ENCODE data around the gene PEX16. TPM values are rescaled to one million over a fixed set of nuclear protein-coding genes. Genes with fewer than 3 reads are reported as not detected.

PEX16 gene
- total RNA-seq, 1 donor from 2014 or later = 22.7 TPM

GRCh38 chr11:45942381-45942780 is 24.7 kb upstream of the PEX16 start:
- H3K36me3 ChIP-seq = peaks cover 85% of the 10 kb centered on the region
- intact Hi-C loops (cut with DNase I) = no loop called here

GRCh38 chr11:45941285-45941684 is 23.6 kb upstream of the PEX16 start:
- ATAC-seq = no peak
- no peak for DNase-seq
- peaks cover 85% of the 10 kb centered on the region for H3K36me3 ChIP-seq
- H3K4me1 ChIP-seq = no peaks in the 10 kb centered on the region
- H3K27me3 ChIP-seq (ENCODE audit: low read depth) = no peaks in the 10 kb centered on the region
- no peak overlapping the region for H3K27ac ChIP-seq
- intact Hi-C loops (cut with DNase I) = no loop called here
- no peak overlapping the region for H3K4me3 ChIP-seq
- TF ChIP-seq CTCF (IDR thresholded peaks at IDR 0.05) = no peak
- H3K9me3 ChIP-seq = no peaks in the 10 kb centered on the region

More at GRCh38 chr11:45942381-45942780, 24.7 kb upstream of the PEX16 start:
- no peak for DNase-seq
- H3K4me1 ChIP-seq = no peaks in the 10 kb centered on the region
- ATAC-seq = no peak
- TF ChIP-seq CTCF (IDR thresholded peaks at IDR 0.05) = no peak
- H3K27ac ChIP-seq = no peak overlapping the region
- H3K4me3 ChIP-seq = no peak overlapping the region
- no peaks in the 10 kb centered on the region for H3K9me3 ChIP-seq
- H3K27me3 ChIP-seq (ENCODE audit: low read depth) = no peaks in the 10 kb centered on the region

GRCh38 chr11:45939836-45940235 is 22.2 kb upstream of the PEX16 start:
- no peak for TF ChIP-seq CTCF (IDR thresholded peaks at IDR 0.05)
- no peak for ATAC-seq
- no peaks in the 10 kb centered on the region for H3K9me3 ChIP-seq
- H3K4me3 ChIP-seq = no peak overlapping the region
- H3K4me1 ChIP-seq = no peaks in the 10 kb centered on the region
- no peaks in the 10 kb centered on the region for H3K27me3 ChIP-seq (ENCODE audit: low read depth)
- intact Hi-C loops (cut with DNase I) = no loop called here
- DNase-seq = no peak
- peaks cover 85% of the 10 kb centered on the region for H3K36me3 ChIP-seq
- no peak overlapping the region for H3K27ac ChIP-seq

GRCh38 chr11:45937916-45938315 is 20.2 kb upstream of the PEX16 start:
- no peak overlapping the region for H3K4me3 ChIP-seq
- DNase-seq = no peak
- no peak overlapping the region for H3K27ac ChIP-seq
- TF ChIP-seq CTCF (IDR thresholded peaks at IDR 0.05) = no peak
- intact Hi-C loops (cut with DNase I) = no loop called here
- H3K4me1 ChIP-seq = no peaks in the 10 kb centered on the region
- ATAC-seq = no peak
- peaks cover 86% of the 10 kb centered on the region for H3K36me3 ChIP-seq
- no peaks in the 10 kb centered on the region for H3K9me3 ChIP-seq
- H3K27me3 ChIP-seq (ENCODE audit: low read depth) = no peaks in the 10 kb centered on the region

- H3K9me3 ChIP-seq = no peaks in the 10 kb centered on the region
- TF ChIP-seq CTCF (IDR thresholded peaks at IDR 0.05) = no peak
- intact Hi-C loops (cut with DNase I) = no loop called here
- H3K4me1 ChIP-seq = no peaks in the 10 kb centered on the region
- DNase-seq (no peak), ATAC-seq (no peak)
- H3K4me3 ChIP-seq = no peak overlapping the region
- no peak overlapping the region for H3K27ac ChIP-seq
- no peaks in the 10 kb centered on the region for H3K27me3 ChIP-seq (ENCODE audit: low read depth)
- H3K36me3 ChIP-seq = peaks cover 84% of the 10 kb centered on the region
Observed at GRCh38 chr11:45936511-45937054, 18.9 kb upstream of the PEX16 start.

Data from lower lobe of right lung (tissue), 2 donors.